GM10266 (cell line): ENCODE results near the gene ATG12.

Experiments used
- DNase-seq: peaks from one replicate; pipeline ENCODE4 v3.0.0; 2012; ENCODE audit errors: extremely low spot score
- CTCF ChIP-seq: IDR thresholded peaks from 2 replicates; pipeline ENCODE4 v1.5.1; 2012; ENCODE audit warnings: mild to moderate bottlenecking, low read depth; ENCODE audit not compliant: control insufficient read depth, insufficient read depth; ENCODE audit errors: missing control alignments

ATG12 gene

GRCh38 chr5:115850744-115851416 lies 9.5 kb upstream of the ATG12 start:
- TF ChIP-seq CTCF, result no peak
- no peak for DNase-seq

- no peak for DNase-seq
- no peak for TF ChIP-seq CTCF
These were observed 8.0 kb upstream of the ATG12 start for GRCh38 chr5:115849258-115849798.

- TF ChIP-seq CTCF, result no peak
- DNase-seq, result no peak
These were observed 5.9 kb upstream of the ATG12 start for GRCh38 chr5:115847290-115847689.

GRCh38 chr5:115844321-115844817 lies 3.0 kb upstream of the ATG12 start:
- DNase-seq, result no peak
- no peak for TF ChIP-seq CTCF

- TF ChIP-seq CTCF, result no peak
- no peak for DNase-seq
These were observed 2.2 kb upstream of the ATG12 start for GRCh38 chr5:115843444-115844130.

GRCh38 chr5:115842952-115843351 lies 1.6 kb upstream of the ATG12 start:
- no peak for TF ChIP-seq CTCF
- DNase-seq, result no peak

- peak; percentile 27 for TF ChIP-seq CTCF
- DNase-seq, result peak; percentile 38
These were observed 947 bp upstream of the ATG12 start for GRCh38 chr5:115842089-115842935.
